HG03108 (cell line): Measurements from ENCODE around the gene SEL1L.
"Not testable (repeated sequence)": the region's sequence is repeated elsewhere in the genome, so short reads cannot be mapped to it uniquely, and the experiment has no call there.

Experiments
- ATAC-seq: cut with Tn5 transposase; IDR thresholded peaks from one replicate; pipeline ENCODE4 v1.9.1; 2021; ENCODE audit warnings: moderate library complexity; ENCODE audit not compliant: unreplicated experiment

Gene SEL1L

DNA sequence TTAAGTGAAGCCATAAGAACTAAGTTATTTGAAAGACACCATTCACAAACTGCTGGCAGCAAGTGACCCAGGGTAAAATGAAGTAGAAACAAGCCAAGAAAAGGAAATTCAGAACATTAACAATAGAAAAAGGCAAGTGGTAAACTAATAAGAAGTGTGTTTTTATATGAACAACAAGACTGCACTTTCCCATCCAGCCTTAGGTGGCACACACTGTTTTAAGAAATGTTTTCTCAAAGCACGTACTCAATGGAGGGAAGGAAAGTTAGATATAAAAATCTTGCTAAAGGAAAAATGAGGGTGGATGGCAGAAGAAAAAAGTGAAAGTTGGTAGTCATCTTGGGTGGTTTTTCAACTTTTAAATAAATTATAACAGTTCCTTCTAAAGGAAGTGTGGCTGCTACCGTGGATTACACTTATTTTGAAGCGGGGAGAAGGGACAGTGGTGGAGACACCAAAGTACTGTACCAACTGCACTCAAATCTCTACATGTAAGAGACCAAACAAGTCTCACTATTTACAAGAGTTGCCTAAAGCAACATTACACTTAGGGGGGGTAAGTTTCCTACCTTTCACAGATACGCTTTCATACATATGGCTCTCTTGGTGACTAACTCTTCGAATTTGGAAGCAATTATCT lies 58.8 kb downstream of the SEL1L start:
- no peak for ATAC-seq

DNA sequence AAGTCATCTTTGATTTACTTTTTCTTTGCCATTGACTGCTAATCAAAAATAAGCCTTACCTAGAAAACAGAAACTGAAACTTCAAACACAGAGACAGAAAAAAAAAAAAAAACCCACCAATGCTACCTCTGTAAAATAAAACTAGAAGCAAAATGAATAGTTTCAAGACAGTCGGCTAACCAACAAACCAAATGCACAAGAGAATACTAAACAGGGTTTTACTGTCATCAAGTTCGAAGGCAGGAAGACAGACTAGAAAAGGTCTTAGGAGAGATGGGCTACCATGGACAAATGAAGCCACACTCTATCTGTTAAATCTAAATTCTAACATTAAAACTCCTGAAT lies 59.5 kb downstream of the SEL1L start:
- peak; percentile 49 for ATAC-seq

DNA sequence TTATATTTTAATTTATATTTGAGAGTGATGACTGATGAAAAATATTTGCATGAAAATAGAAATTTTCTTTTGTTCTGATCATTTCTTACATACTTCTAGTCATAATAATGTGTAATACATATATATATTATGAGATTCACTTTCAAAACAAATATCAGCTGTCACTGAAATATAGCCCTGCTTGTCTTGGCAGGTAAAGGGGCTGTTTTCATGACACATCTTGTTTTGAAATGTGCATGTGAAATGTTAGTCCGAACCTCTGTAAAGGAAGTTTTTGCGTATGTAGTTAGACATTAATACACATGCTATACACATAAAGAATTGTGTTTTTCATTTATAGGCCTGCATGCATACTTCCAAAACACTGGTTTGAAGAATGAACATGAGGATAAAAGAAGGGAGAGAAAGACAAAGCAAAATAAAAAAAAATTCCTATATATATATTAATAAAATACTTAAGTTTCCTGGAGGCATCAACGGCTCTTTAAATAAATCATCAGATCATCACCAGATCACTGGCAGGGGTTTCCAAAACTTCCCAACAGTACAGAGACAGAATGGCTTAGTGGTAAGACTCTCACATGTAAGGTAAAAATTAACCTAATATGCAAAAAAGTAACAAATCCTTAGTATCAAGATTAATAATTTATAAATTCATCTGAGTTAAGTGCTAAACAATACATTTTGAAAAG lies 60.1 kb downstream of the SEL1L start:
- ATAC-seq: peak; percentile 33

DNA sequence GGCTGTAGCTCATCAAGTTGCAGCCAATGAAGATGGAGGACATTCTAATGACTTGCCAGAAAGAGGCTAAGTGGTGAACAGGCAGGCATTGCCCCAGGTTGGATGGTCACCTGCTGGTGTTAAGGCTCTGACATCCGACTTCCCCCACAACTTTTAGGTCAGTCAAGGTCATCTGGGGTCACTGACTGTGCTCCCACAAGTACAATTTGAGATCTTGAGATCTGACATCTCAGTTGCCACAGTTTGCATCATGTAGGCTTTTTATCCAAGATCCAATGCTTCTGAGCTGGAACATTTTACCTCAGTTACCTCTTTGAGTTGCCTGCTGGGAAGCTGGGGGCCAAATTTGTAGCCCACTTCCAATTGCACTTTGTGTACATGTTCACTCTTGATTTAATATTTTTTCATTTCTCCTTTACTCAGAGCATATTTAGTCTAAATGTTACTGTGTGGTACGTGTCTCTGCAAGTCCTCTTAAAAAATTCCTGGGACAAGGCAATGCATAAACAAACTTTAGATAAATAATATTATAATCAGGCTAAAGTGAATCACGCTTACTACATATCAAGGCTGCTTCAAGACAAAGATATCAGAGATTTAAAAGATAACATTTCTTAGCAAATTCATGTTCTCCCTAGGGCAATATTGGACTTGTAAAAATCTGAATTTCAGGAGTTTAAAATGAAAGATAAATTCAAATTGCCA lies 61.4 kb downstream of the SEL1L start:
- no peak for ATAC-seq

DNA sequence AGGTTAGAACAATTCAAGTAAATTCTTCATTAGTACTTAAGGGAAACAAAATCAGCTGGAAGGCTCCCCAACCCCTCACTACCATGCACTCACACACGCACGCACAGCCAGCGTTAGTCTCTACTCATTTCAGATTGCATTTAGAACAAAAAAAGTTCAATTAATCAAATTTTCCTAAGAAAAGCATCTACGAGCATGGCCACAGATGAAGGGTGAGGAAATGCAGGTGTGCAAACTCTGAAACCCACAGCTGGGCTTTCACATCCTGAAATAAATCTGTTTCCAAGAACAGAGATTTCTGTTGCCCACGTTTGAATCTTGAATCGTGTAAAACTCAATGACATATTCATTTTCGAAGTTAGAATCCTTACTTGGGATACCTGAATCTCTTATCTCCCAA lies 62.6 kb downstream of the SEL1L start:
- peak; percentile 26 for ATAC-seq

DNA sequence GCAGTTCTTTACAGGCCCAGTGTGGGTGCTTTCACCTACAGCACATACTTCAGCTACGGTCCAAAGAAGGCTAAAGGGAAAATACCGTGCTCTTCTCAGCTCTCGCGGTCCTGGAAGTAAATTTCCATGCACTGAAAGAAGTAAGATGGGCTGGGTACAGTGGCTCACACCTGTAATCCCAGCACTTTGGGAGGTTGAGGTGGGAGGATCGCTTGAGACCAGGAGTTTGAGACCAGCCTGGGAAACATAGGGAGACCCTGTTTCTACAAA lies 63.2 kb downstream of the SEL1L start:
- ATAC-seq: peak; percentile 18

DNA sequence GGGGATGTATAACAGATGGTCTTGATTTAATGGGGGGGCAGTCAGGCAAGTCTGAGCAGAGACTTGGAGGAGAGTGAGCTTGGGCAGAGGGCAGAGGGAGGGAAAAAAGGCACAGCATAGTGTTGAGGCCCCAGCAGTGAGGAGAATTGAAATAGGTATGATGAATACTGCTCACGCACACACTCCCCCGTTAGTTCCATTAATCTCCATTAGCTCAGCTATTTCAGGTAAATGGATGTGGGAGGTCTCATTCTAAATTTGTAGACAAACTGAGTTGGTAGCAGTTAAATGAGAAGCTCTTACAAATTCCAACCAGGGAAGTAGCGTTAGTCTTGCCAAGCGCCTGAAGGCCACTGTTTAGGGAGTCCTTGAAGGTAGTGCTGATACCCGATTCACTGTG lies 66.8 kb downstream of the SEL1L start:
- no peak for ATAC-seq

DNA sequence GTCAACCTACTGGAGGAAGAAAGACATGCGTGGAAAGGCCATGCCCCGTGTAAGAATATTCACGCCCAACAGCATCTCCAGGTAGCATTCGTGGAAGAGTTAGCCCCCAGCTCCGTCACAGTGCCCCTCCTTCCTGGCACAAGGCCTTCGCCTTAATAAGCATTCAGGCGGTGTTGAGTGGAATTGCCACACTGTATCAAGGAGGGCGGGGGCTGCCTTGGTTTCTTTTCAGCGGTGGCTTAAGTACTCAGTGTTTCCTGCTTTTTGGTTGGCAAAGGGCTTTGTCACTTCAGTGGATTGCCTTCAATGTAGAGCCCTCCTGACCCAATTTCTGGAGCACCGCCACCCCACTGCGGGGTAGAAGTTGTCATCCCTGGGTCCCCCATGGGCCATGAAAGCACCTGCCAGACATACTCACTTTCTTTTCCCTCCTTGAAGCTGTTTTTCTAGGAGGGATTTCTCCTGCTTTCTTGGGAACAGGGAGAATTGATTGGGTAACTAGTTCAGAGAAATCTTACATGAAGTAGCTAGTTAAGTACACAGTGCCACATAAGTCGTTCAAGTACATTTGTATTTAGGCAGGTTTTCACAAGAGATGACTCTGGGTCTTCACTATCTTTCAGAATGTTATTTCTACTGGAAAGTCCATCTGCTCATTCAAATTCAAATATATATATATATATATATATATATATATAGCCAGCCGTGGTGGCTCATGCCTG lies 68.0 kb downstream of the SEL1L start:
- ATAC-seq: no peak

DNA sequence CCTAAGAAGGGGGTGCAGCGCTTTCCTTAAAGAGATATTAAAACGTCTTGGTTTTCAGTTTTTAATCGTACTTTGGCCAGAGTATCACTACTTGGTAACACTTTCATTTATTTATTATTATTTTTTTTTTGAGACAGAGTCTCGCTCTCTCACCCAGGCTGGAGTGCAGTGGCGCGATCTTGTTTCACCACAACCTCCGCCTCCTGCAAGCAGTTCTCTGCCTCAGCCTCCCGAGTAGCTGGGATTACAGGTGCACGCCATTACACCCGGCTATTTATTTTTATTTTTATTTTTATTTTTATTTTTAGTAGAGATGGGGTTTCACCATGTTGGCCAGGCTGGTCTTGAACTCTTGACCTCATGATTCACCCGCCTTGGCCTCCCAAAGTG lies 68.7 kb downstream of the SEL1L start:
- ATAC-seq: peak; percentile 16

DNA sequence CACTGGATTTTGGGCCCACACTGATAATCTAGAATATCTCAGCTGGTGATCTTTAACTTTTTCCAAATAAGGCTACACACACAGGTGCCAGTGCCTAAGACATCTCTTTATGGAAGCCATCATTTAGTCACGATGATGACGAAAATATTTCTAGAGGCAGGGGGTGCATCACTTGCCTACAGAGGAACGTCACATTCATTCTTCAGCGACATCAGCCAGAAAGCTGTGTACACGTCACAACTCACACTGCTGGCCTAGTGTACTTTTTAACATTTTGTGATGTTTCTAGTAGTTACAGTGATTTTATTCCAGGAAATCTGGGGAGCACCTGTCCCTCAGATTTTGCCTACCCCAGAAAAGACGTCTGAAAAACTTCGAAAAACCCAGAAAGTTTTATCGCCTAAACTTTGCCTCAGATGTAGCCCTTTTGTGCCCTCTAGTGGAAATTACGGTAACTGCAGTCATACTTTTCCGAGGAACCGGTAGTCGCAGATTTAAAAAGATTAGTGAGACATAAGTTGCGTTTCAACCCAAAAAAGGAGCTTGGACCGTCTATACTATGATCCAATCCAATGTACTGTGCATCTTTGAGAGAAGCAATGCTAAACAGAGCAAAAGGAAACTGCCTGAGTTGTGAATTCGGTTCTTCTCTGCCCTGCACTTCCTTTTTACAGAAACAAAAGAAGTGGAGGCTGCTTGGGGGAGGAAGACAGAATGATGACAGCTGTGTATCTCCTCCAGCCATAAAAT lies 69.2 kb downstream of the SEL1L start:
- peak; percentile 53 for ATAC-seq

DNA sequence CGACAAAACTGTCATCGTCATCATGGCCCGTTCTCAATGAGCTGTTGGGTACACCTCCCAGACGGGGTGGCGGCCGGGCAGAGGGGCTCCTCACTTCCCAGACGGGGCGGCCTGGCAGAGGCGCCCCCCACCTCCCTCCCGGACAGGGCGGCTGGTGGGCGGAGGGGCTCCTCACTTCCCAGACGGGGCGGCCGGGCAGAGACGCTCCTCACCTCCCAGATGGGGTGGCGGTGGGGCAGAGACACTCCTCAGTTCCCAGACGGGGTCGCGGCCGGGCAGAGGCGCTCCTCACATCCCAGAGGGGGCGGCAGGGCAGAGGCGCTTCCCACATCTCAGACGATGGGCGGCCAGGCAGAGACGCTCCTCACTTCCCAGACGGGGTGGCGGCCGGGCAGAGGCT lies 71.3 kb downstream of the SEL1L start:
- ATAC-seq: not testable (repeated sequence)

DNA sequence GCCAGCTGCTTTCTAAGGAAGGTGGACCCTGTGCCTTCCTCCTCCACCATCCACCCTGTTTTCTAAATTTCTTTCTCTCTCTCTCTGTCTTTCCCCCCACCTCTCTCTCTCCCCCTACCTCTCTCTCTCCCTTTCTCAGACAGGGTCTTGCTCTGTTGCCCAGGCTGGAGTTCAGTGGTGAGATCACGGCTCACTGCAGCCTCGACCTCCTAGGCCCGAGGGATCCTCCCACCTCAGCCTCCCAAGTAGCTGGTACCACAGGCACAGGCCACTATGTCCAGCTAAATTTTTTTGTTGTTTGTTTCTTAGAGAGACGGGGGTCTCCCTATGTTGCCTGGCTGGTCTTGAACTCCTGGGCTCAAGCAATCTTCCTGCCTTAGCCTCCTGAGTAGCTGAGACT lies 73.7 kb downstream of the SEL1L start:
- no peak for ATAC-seq

DNA sequence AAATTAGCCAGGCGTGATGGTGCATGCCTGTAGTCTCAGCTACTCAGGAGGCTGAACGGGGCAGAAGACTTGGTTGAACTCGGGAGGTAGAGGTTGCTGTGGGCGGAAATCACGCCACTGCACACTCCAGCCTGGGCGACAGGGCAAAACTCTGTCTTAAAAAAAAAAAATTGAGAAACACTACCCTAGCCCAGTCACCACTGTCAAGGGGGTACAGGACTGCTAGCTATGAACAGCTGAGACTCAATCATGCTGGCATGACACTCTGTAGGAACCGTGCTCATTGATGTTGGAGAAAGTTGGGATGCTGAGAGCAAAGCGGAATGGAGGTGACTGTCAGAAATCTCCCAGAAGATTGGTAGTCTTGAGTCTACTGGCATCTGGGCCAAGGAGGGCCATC lies 75.3 kb downstream of the SEL1L start:
- no peak for ATAC-seq

DNA sequence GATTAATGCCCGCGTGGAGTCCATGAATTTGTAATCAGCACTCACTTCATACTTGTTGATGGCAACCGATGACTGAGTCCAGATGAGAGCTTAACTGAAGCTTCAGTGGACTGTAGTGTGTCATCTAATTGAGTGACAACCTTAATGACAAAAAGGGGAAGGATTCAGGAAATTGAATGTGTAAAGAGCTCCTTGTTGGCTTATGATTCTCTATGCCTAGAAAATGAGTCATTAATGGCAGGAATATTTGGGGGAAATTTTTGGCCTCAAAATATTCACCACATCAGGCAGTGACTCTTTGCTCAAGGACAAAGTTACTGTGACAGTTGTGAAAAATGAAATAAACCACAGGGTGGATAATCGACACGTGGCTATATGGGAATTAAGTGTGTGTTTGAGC lies 78.3 kb downstream of the SEL1L start:
- ATAC-seq: no peak

DNA sequence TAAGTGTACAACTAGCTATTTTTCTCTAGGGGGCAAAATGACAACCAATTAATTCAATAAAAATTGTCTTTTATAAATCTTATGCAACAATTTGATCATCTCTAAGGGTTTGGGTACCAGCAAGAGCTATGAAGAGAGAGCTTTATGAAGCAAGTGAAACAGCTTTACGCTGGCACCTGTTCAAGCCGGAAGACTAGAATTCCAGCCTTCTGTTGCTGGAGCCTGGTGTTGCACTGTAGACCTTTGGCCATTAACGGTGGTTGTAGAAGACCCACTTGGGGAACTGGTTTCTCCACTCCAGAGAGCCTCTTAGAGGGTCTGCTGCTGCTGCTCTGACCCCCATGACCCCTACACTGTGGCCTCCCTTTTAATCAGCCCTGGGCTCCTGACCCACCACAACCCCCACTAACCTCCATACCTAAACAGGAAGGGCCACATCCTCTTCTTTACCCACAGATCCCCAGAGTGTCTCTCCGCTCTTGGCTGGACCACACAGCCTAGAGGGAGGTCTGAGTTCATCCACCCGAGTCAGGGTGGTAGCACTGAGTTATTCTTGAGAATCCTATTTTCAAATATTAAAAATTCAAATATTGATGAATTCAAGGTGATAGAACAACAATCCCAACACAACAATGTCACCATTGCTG lies 79.0 kb downstream of the SEL1L start:
- ATAC-seq: peak; percentile 78

DNA sequence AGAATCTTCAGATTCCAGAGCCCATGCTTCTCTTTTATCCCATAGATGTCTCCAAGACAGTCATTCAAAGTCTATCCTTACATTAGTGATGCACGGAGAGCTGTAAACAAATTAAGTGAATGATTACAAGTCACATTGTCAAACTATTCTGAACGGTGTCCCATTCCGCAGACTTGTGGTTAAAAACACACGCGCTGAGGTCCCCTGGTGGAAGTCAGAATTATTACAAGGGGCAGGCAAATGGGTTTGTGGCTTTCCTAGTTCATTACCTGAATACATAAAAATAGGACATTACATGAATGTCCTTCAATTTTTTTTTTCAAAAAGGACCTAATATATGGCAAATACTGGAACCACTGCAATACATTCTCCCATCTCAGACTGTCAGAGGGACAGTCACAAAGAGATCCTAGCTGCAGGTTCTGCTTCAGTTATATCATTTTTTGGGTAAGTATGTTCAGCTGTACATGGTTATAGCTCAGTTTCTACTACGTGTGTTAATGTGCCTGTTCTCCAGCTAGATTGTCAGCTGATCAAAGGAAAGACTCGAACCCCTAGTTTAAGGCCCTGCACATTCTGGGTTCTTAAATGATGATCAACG lies 80.4 kb downstream of the SEL1L start:
- ATAC-seq: peak; percentile 47

DNA sequence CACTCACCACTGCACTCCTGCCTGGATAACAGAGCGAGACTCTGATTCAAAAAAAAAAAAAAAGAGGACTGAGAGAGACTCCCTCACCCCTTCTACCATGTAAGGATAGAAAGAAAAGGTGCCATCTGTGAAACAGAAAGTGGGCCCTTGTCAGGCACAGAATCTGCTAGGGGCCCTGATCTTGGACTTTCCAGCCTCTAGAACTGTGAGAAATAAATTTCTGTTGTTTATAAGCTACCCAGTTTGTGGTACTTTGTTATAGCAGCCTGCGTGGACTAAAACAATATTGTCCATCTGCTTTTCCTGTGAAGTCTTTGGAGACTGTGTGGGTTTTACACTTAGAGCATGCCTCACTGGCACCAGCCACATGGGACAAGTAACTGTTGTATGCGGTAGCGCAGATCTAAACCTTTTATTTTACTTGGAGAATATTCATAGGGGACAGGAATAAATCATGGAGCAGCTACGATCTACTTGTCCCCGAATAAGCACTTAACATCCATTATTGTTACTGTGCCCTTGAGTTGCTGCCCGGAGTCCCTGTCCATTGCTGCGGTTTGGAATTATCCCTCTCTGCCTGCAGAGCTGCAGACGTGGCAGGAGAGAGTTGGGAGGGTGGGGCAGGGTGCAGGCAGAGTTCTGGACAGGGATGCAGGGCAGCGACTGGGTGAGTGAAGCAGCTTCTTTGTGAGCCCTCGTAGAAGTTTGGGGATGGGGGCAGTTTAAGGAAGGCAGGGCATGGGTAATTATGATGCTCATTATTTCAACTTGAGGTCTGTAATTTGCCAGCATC lies 81.1 kb downstream of the SEL1L start:
- no peak for ATAC-seq

DNA sequence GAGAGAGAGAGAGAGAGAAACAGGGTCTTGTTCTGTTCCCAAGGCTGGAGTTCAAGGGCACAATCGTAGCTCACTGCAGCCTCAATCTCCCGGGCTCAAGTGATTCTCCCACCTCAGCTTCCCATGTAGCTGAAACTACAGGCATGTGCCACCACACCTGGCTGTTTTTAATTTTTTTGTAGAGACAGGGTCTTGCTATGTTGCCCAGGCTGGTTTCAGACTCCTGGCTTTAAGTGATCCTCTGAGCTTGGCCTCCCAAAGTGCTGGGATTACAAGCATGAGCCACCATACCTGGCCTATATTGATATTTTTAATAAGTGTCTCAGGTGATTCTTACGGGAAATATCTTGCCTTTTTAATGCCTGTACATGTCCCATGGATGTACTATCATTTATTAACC lies 82.7 kb downstream of the SEL1L start:
- no peak for ATAC-seq

DNA sequence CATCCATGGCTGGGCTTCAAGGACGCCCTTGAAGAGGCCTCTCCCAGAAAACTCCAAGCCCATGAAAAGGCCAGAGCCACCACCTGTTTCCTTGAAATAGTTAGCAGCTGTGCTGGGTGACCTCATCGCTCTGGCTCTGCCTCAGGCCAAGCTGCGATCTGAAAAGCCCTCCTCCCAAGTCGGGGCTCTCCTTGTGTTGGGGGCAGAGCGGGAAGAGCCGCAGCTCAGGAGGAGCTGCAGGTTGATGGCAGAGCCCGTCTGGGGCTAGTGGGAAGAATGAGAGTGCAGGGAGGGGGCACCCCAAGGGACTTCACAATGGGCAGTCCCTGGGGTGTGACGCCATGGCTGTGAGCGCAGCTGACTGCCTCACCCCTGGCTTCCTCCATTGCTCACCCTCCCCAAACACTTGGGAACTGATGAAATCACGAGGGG lies 83.5 kb downstream of the SEL1L start:
- ATAC-seq: no peak

DNA sequence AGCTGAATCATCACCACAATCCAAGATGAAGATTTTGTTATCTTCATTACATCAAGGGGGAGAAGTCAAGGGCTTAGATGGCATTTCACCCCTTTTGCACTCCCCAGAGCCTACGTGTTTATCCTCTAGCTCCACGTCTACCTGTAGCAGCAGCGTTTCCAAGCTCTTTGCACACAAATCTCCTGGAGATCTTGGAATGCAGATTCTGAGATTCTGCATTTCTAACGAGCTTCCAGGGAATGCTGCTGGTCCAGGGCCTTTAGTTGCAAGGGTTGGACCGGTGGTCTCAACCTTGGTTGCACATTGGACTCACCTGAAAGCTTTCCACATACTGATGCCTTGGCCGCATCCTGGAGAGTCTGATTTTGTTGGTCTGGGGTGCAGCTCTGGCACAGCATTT lies 84.1 kb downstream of the SEL1L start:
- ATAC-seq: no peak
